HFF-Myc (cell line): ENCODE measurements around the gene ECHS1.
A peak's percentile ranks its signal among the peaks of the same experiment; 100 is the strongest.

Experiments used
- DNase-seq: peaks from one replicate; pipeline ENCODE4 v3.0.0-alpha.2; 2011; ENCODE audit warnings: low read depth; ENCODE audit errors: extremely low read depth
- H3K4me3 ChIP-seq: replicated peaks from 2 replicates; pipeline ENCODE4 v1.5.1; 2011; ENCODE audit warnings: low read depth, mild to moderate bottlenecking, control low read depth, low read length
- CTCF ChIP-seq: IDR thresholded peaks from 2 replicates; pipeline ENCODE4 v1.5.1; 2012; ENCODE audit warnings: mild to moderate bottlenecking, low read depth, low read length, control low read depth; ENCODE audit errors: missing control alignments

Gene ECHS1

GRCh38 chr10:133351408-133352318 lies 21.5 kb downstream of the ECHS1 start:
- DNase-seq = no peak
- peak; percentile 8 for TF ChIP-seq CTCF
- no peak overlapping the region for H3K4me3 ChIP-seq

- DNase-seq = no peak
- no peak overlapping the region for H3K4me3 ChIP-seq
Observed at GRCh38 chr10:133350950-133351329, 22.2 kb downstream of the ECHS1 start.

GRCh38 chr10:133350283-133350949 lies 22.7 kb downstream of the ECHS1 start:
- DNase-seq = no peak
- no peak for TF ChIP-seq CTCF
- no peak overlapping the region for H3K4me3 ChIP-seq

More at GRCh38 chr10:133350950-133351329, 22.2 kb downstream of the ECHS1 start:
- no peak for TF ChIP-seq CTCF

GRCh38 chr10:133349577-133350011 lies 23.6 kb downstream of the ECHS1 start:
- H3K4me3 ChIP-seq = no peak overlapping the region
- DNase-seq = no peak
- no peak for TF ChIP-seq CTCF

- no peak overlapping the region for H3K4me3 ChIP-seq
- TF ChIP-seq CTCF = no peak
- DNase-seq = no peak
Observed at GRCh38 chr10:133349160-133349568, 24.0 kb downstream of the ECHS1 start.

- no peak for DNase-seq
- TF ChIP-seq CTCF = no peak
- H3K4me3 ChIP-seq = no peak overlapping the region
Observed at GRCh38 chr10:133347710-133348517, 25.2 kb downstream of the ECHS1 start.
